Natural killer cell (primary cell): ENCODE data around the gene PCGF3. TPM values are rescaled to one million over a fixed set of nuclear protein-coding genes. Genes with fewer than 3 reads are reported as not detected.

Experiments
- ATAC-seq, 3 donors: fragments of 150-1000 bp in 2 of 3; fragments of 200-7000 bp in 1 of 3; cut with Tn5 transposase; 1 replicate in 1 of 3; 2 replicates in 2 of 3; pipeline ENCODE4 v1.10.0; 2021; ENCODE audit warnings: mild to moderate bottlenecking in 2 of 3, moderate library complexity in 2 of 3
- DNase-seq, 2 donors: peaks; one replicate each; pipeline versions ENCODE4 v3.0.0 to v3.0.0-alpha.2; 2013 to 2021; ENCODE audit warnings: mixed read lengths in 1 of 2
- H3K27ac ChIP-seq: one replicate; pipeline ENCODE4 v1.5.1; 2013; ENCODE audit warnings: mild to moderate bottlenecking, low read length
- H3K27me3 ChIP-seq: one replicate; pipeline ENCODE4 v1.6.1; 2013; ENCODE audit warnings: low read length; ENCODE audit not compliant: control insufficient read depth, insufficient read depth
- H3K36me3 ChIP-seq: one replicate; pipeline ENCODE4 v1.6.1; 2013; ENCODE audit warnings: low read length; ENCODE audit not compliant: control insufficient read depth, insufficient read depth
- H3K4me1 ChIP-seq: one replicate; pipeline ENCODE4 v1.6.1; 2013; ENCODE audit warnings: low read length; ENCODE audit not compliant: control insufficient read depth, insufficient read depth
- H3K4me3 ChIP-seq: one replicate; pipeline ENCODE4 v1.5.1; 2013; ENCODE audit warnings: low read length
- H3K9me3 ChIP-seq: one replicate; pipeline ENCODE4 v1.6.1; 2013; ENCODE audit warnings: low read length; ENCODE audit not compliant: control insufficient read depth, insufficient read depth
- H3K27ac Mint-ChIP-seq, 2 donors: one replicate each; pipeline ENCODE4 v1.8.0; 2022; ENCODE audit warnings: mild to moderate bottlenecking in 2 of 2, mixed read lengths in 2 of 2, moderate library complexity in 1 of 2
- H3K27me3 Mint-ChIP-seq, 2 donors: one replicate each; pipeline ENCODE4 v1.8.0; 2022; ENCODE audit warnings: low read depth in 2 of 2, mixed read lengths in 2 of 2
- H3K36me3 Mint-ChIP-seq: one replicate; pipeline ENCODE4 v1.8.0; 2022; ENCODE audit warnings: mixed read lengths
- H3K4me1 Mint-ChIP-seq, 2 donors: one replicate each; pipeline ENCODE4 v1.8.0; 2022; ENCODE audit warnings: mixed read lengths in 2 of 2
- H3K4me3 Mint-ChIP-seq: one replicate; pipeline ENCODE4 v1.8.0; 2022; ENCODE audit warnings: mild to moderate bottlenecking, moderate library complexity, mixed read lengths
- H3K9me3 Mint-ChIP-seq, 2 donors: one replicate each; pipeline ENCODE4 v1.8.0; 2022; ENCODE audit warnings: mixed read lengths in 2 of 2
- WGBS: methylation state at CpG from one replicate; pipeline ENCODE4 v1.1.7; 2013; ENCODE audit warnings: missing lambda C conversion rate; ENCODE audit not compliant: insufficient coverage; 5-methylcytosine and 5-hydroxymethylcytosine counted together
- intact Hi-C: fragments of 100-400 bp; cut with micrococcal nuclease; formaldehyde crosslinking; loops from one replicate; pipeline ENCODE4 v1.14.2; 2022
- total RNA-seq, 4 donors: library from RNA; stranded (reverse); fragments of 120-200 nt in 1 of 4; gene quantifications; one replicate each; pipeline versions ENCODE4 v1.2.3 to v1.2.4, GENCODE V29; 2013 to 2022
- TF ChIP-seq, protein P1 (sequence below): fragments of 200-600 bp; IDR thresholded peaks from one replicate; pipeline ENCODE4 v1.8.0; 2022; ENCODE audit warnings: antibody characterized with exemption

Gene PCGF3
- total RNA-seq, 3 donors from 2014 or later (not counting 1 experiment from before 2014, with no cell fraction given), result 71.2 to 101 (median 97.2) TPM

DNA sequence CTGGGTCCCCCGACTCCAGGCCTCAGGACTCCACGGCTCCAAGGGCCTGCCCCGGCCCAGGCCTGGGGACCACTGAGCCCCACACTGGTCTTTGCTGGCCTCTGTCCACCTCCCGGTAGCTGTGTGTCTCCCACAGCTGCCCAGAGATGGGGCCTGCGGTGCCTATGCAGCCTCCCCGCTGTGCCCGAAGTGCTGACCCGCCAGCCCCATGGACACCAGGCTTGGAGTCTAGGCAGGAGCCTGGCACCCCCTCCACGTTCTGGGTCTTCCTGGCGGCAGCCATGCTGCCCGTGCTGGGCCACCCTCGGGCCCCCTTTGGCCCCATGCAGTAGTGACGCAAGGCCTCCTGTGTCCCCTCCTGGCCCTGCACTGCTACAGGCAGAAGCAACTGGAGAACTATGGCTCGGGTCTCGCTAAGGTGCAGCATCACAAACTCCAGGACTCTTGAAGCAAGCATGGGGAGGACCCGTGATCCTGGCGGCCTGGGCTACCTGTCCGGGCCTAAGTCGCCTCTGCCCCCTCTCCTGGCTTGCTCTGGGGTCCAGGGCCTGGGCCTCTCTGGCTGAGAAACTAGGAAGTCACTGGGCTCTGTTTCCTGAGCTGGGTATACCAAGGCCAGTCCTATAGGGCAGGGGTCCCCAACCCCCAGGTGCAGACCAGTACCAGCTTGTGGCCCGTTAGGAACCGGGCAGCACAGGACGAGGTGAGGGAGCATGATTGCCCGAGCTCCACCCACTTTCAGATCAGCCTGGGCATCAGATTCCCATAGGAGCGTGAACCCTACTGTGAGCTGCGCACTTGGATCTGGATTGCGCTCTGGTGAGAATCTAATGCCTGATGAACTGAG lies 30.4 kb upstream of the PCGF3 start:
- ATAC-seq (no peak), DNase-seq (no peak)
- no peaks in the 10 kb centered on the region for H3K9me3 Mint-ChIP-seq
- H3K9me3 ChIP-seq, result no peaks in the 10 kb centered on the region
- intact Hi-C loops, result no loop called here
- H3K27ac ChIP-seq, result peak overlapping the region; percentile 92
- TF ChIP-seq, protein P1, sequence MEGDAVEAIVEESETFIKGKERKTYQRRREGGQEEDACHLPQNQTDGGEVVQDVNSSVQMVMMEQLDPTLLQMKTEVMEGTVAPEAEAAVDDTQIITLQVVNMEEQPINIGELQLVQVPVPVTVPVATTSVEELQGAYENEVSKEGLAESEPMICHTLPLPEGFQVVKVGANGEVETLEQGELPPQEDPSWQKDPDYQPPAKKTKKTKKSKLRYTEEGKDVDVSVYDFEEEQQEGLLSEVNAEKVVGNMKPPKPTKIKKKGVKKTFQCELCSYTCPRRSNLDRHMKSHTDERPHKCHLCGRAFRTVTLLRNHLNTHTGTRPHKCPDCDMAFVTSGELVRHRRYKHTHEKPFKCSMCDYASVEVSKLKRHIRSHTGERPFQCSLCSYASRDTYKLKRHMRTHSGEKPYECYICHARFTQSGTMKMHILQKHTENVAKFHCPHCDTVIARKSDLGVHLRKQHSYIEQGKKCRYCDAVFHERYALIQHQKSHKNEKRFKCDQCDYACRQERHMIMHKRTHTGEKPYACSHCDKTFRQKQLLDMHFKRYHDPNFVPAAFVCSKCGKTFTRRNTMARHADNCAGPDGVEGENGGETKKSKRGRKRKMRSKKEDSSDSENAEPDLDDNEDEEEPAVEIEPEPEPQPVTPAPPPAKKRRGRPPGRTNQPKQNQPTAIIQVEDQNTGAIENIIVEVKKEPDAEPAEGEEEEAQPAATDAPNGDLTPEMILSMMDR, result no peak
- H3K36me3 ChIP-seq, result peaks cover 17% of the 10 kb centered on the region
- WGBS, result 69% methylated on average over 26 of the region's 26 CpGs
- H3K36me3 Mint-ChIP-seq, result no peaks in the 10 kb centered on the region
- peaks cover 9 to 19% of the 10 kb centered on the region in 2 donors for H3K4me1 Mint-ChIP-seq
- H3K4me3 ChIP-seq, result peak overlapping the region; percentile 61
- H3K27ac Mint-ChIP-seq, result peak overlapping the region; percentile 81 to 92
- H3K27me3 ChIP-seq, result no peaks in the 10 kb centered on the region
- peak overlapping the region; percentile 88 for H3K4me3 Mint-ChIP-seq
- H3K27me3 Mint-ChIP-seq, result no peaks in the 10 kb centered on the region
- peaks cover 44% of the 10 kb centered on the region for H3K4me1 ChIP-seq

DNA sequence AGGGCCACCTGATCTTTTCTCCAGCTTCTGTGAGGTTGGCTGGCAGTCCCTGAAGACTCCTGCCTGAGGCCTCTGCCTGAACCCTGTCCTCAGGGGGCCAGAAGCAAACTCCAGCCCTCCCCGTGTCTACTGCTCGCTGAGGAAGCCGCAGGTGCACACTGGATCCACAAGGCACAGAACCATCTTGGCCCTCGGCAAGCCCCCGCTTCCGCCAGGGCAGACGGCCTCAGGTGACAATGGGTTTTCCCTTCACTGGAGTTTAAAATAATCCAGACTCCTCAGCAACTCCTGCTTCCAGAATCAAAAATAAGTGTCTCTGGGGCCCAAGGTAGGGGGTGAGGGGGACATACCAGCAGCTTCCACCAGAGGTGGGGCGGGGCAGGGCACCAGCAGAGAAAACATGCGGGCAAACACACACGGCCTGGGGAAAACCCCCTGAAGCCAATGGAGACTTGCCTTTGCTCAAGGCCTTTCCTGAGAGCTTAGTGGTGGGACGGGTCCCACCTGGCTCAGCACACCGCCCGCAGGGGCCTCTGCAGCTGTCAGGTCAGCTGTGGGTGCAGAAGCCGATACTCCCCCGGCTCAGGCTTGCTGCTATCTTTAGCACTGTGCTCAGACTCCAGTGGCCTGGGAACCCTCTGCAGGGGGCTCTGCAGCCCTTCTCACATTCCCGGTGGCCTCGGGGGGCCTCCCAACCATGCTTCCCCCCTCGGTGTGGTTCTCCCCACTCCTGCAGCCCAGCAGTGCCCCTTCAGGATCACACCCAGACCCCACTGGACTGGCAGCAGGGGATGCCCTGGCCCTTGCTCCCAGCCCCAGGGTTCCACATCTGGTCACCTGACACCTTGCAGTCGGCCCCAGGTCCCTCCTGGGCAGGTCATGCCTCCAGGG lies 29.4 kb upstream of the PCGF3 start:
- Mint-ChIP-seq H3K36me3 (no peaks in the 10 kb centered on the region), H3K4me1 (peaks cover 13 to 26% of the 10 kb centered on the region in 2 donors), H3K9me3 (no peaks in the 10 kb centered on the region), H3K27me3 (no peaks in the 10 kb centered on the region), H3K4me3 (peak overlapping the region; percentile 59), H3K27ac (peak overlapping the region; percentile 41 to 92)
- Histone ChIP-seq H3K4me3 (no peak overlapping the region), H3K27ac (no peak overlapping the region), H3K36me3 (peaks cover 13% of the 10 kb centered on the region), H3K27me3 (no peaks in the 10 kb centered on the region), H3K4me1 (peaks cover 54% of the 10 kb centered on the region), H3K9me3 (no peaks in the 10 kb centered on the region)
- intact Hi-C loops, result no loop called here
- TF ChIP-seq, protein P1, result no peak
- 74% methylated on average over 19 of the region's 19 CpGs for WGBS
- ATAC-seq (no peak), DNase-seq (no peak)

DNA sequence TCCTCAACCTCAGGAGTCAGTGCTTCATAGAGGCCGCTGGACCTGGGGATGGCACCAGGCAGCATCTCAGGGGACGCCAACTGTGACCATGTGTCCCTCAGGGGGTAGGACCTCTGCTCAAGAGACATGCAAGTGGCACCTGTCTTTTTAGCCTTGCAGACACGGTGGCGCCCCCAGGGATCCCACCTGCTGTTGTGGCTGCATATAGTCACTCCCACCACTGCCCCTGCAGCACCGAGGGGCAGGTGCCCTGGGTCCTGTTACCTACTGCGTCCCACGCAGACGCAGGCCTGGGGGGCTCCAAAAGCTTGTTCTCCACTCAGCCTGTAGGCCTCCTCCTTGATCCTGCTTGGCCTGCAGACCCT lies 28.8 kb upstream of the PCGF3 start:
- no peaks in the 10 kb centered on the region for H3K27me3 ChIP-seq
- H3K36me3 ChIP-seq, result peaks cover 8% of the 10 kb centered on the region
- intact Hi-C loops, result no loop called here
- no peak for DNase-seq
- H3K4me3 ChIP-seq, result no peak overlapping the region
- Mint-ChIP-seq H3K9me3 (no peaks in the 10 kb centered on the region), H3K27me3 (no peaks in the 10 kb centered on the region), H3K4me3 (peak overlapping the region; percentile 50), H3K36me3 (no peaks in the 10 kb centered on the region), H3K27ac (peak overlapping the region in 1 of 2 donors; percentile 41), H3K4me1 (peaks cover 13 to 26% of the 10 kb centered on the region in 2 donors)
- TF ChIP-seq, protein P1, result no peak
- H3K27ac ChIP-seq, result no peak overlapping the region
- H3K4me1 ChIP-seq, result peaks cover 54% of the 10 kb centered on the region
- H3K9me3 ChIP-seq, result no peaks in the 10 kb centered on the region
- no peak for ATAC-seq
- WGBS, result 77% methylated on average over 8 of the region's 8 CpGs
